Measurements from ENCODE around the gene STRN4.

DNA sequence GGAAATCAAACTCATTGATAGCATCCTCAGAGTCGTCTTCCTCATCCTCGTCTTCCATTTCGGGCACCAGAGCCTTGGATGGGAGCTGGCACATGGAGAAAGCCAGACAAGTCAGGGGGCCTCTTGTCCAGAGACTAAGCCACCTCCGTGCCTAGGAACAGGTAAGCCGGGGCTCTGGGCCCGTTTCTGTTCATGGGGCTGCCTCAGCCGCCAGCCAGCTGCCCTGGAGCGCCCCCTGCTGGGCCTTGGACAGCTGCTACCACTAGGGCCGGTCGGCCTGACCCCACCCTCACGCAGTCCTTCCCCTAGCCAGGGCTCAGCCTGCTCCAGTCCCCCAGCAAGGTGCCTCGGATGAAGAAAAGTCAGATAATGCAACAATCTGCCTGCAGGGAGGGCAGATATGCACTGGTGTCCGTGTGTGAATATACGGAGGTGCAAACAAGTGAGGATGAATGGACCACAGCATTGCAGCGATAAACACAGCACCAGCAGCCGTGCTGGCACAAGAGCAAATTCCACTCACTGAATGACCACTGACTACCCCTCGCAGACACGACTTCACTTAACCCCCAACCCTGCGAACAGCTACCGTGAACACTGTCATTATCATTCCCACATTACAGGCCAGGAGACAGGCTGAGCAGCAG is 17.4 kb downstream of the STRN4 start:
- TF ChIP-seq, protein P1, sequence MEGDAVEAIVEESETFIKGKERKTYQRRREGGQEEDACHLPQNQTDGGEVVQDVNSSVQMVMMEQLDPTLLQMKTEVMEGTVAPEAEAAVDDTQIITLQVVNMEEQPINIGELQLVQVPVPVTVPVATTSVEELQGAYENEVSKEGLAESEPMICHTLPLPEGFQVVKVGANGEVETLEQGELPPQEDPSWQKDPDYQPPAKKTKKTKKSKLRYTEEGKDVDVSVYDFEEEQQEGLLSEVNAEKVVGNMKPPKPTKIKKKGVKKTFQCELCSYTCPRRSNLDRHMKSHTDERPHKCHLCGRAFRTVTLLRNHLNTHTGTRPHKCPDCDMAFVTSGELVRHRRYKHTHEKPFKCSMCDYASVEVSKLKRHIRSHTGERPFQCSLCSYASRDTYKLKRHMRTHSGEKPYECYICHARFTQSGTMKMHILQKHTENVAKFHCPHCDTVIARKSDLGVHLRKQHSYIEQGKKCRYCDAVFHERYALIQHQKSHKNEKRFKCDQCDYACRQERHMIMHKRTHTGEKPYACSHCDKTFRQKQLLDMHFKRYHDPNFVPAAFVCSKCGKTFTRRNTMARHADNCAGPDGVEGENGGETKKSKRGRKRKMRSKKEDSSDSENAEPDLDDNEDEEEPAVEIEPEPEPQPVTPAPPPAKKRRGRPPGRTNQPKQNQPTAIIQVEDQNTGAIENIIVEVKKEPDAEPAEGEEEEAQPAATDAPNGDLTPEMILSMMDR (IDR thresholded peaks at IDR 0.05): peak; percentile 87 to 96 (median 91)
- TF ChIP-seq POLR2A (IDR thresholded peaks at IDR 0.05): no peak

Data from esophagus squamous epithelium (tissue), 4 donors.